Osteocyte (in vitro differentiated cells): ENCODE results near the gene SAYSD1. TPM values are rescaled to one million over a fixed set of nuclear protein-coding genes. Genes with fewer than 3 reads are reported as not detected.

Experiments
- DNase-seq: peaks from one replicate; pipeline ENCODE4 v3.0.0; 2021; ENCODE audit warnings: mixed read lengths; ENCODE audit not compliant: unreplicated experiment; ENCODE audit errors: extremely low spot score
- H3K27ac Mint-ChIP-seq: one replicate; pipeline ENCODE4 v1.8.0; 2021; ENCODE audit warnings: mild to moderate bottlenecking, mixed read lengths; ENCODE audit not compliant: unreplicated experiment
- H3K27me3 Mint-ChIP-seq: one replicate; pipeline ENCODE4 v1.8.0; 2021; ENCODE audit warnings: mixed read lengths; ENCODE audit not compliant: unreplicated experiment
- H3K36me3 Mint-ChIP-seq: one replicate; pipeline ENCODE4 v1.8.0; 2021; ENCODE audit warnings: mixed read lengths; ENCODE audit not compliant: unreplicated experiment
- H3K4me1 Mint-ChIP-seq: one replicate; pipeline ENCODE4 v1.8.0; 2021; ENCODE audit warnings: mixed read lengths; ENCODE audit not compliant: unreplicated experiment
- H3K4me3 Mint-ChIP-seq: one replicate; pipeline ENCODE4 v1.8.0; 2021; ENCODE audit warnings: mild to moderate bottlenecking, moderate library complexity, mixed read lengths; ENCODE audit not compliant: unreplicated experiment
- H3K9me3 Mint-ChIP-seq: one replicate; pipeline ENCODE4 v1.8.0; 2021; ENCODE audit warnings: mixed read lengths; ENCODE audit not compliant: unreplicated experiment
- CTCF ChIP-seq: fragments of 200-600 bp; sonication (generic); IDR thresholded peaks from 2 replicates; pipeline ENCODE4 v1.5.0; 2021; ENCODE audit warnings: antibody characterized with exemption, mild to moderate bottlenecking, moderate library complexity
- total RNA-seq: library from RNA; stranded (reverse); gene quantifications from 2 replicates; pipeline ENCODE4 v1.2.1, GENCODE V29; 2021

Gene SAYSD1
- total RNA-seq, 1 donor from 2014 or later: 17.6 TPM

DNA sequence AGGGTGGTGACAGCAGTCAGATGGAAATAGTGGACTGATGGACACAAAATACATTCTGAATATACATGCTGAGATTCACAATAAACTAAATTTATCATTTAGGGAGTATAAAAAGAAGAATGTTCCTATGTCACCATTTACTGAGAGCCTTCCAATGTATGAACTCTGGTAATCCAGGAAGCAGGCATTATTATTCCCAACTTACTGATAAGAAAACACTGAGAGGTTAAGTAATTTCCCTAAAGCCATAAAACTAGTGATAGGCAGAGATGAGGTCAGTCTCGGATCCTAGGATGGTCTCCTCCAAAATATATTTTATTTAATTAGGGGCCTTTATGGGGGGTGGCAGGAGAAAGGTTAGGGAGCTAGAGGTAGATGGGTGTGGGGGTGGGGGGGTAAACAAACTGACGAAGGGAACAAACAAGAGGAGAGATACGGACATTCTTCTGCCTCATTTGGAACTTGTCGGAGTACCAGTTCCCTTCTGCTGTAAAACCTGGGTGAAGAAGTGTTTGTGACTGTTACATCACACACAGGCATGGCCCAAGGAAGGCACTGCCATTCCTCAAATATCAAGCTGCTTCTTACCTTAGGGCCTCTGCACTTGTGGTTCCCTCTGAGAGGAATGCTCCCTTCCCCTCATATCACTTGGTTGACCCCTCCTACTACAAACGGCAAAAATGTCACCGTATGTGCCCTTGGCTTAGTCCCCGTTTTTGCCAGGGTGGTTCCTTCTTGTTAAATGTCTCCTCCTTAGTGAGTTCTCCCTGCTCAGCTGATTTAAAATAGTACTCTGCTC, 6.7 kb downstream of the SAYSD1 start:
- no peaks in the 10 kb centered on the region for H3K27me3 Mint-ChIP-seq
- DNase-seq: no peak
- no peak overlapping the region for H3K4me3 Mint-ChIP-seq
- peaks cover 47% of the 10 kb centered on the region for H3K36me3 Mint-ChIP-seq
- H3K27ac Mint-ChIP-seq: no peak overlapping the region
- no peaks in the 10 kb centered on the region for H3K4me1 Mint-ChIP-seq
- TF ChIP-seq CTCF: no peak
- H3K9me3 Mint-ChIP-seq: no peaks in the 10 kb centered on the region

- no peak for TF ChIP-seq CTCF
- Mint-ChIP-seq H3K27ac (no peak overlapping the region), H3K36me3 (peaks cover 47% of the 10 kb centered on the region), H3K27me3 (no peaks in the 10 kb centered on the region), H3K4me3 (no peak overlapping the region), H3K4me1 (no peaks in the 10 kb centered on the region), H3K9me3 (no peaks in the 10 kb centered on the region)
- no peak for DNase-seq
These were observed 7.3 kb downstream of the SAYSD1 start for GRCh38 chr6:39107641-39108040.

- Mint-ChIP-seq H3K4me1 (no peaks in the 10 kb centered on the region), H3K9me3 (no peaks in the 10 kb centered on the region), H3K36me3 (peaks cover 41% of the 10 kb centered on the region), H3K27ac (no peak overlapping the region), H3K27me3 (no peaks in the 10 kb centered on the region), H3K4me3 (no peak overlapping the region)
- no peak for TF ChIP-seq CTCF
- DNase-seq: no peak
These were observed 8.0 kb downstream of the SAYSD1 start for GRCh38 chr6:39107034-39107433.

- Mint-ChIP-seq H3K36me3 (peaks cover 27% of the 10 kb centered on the region), H3K9me3 (no peaks in the 10 kb centered on the region), H3K27ac (no peak overlapping the region), H3K4me1 (no peaks in the 10 kb centered on the region), H3K27me3 (no peaks in the 10 kb centered on the region), H3K4me3 (no peak overlapping the region)
- DNase-seq: no peak
- TF ChIP-seq CTCF: no peak
These were observed 10.5 kb downstream of the SAYSD1 start for GRCh38 chr6:39104528-39104927.

DNA sequence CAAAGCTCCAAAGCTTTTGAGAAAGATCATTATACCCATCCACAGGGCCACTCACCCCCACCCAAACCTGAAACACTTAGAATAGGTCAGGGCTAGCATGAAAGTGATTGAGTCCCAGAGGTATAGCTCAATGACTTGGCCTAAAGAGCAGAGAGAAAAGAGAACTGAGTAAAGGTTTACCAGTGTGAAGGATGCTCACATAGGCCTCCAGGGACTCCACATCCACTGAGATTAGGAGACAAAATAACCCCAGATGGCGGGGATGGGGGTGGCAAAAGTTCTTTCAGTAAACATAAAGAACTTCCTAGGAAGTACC, 12.2 kb downstream of the SAYSD1 start:
- Mint-ChIP-seq H3K4me1 (no peaks in the 10 kb centered on the region), H3K9me3 (no peaks in the 10 kb centered on the region), H3K27me3 (no peaks in the 10 kb centered on the region), H3K27ac (no peak overlapping the region), H3K36me3 (peaks cover 20% of the 10 kb centered on the region), H3K4me3 (no peak overlapping the region)
- no peak for TF ChIP-seq CTCF
- no peak for DNase-seq
